ENCODE measurements around the gene ZNF292. TPM values are rescaled to one million over a fixed set of nuclear protein-coding genes. Genes with fewer than 3 reads are reported as not detected.
"Not testable (repeated sequence)": the region's sequence is repeated elsewhere in the genome, so short reads cannot be mapped to it uniquely, and the experiment has no call there.

The ZNF292 gene
- total RNA-seq, 1 donor from 2014 or later: 12.5 TPM

GRCh38 chr6:87122477-87122876 is 32.9 kb upstream of the ZNF292 start:
- DNase-seq (ENCODE audit: low read depth): no peak
- no peak overlapping the region for H3K4me3 ChIP-seq (ENCODE audit: low read depth, low read length)
- TF ChIP-seq CTCF (conservative IDR thresholded peaks at IDR 0.05; ENCODE audit: low read depth, low read length): no peak

GRCh38 chr6:87124074-87124473 is 31.3 kb upstream of the ZNF292 start:
- TF ChIP-seq CTCF (conservative IDR thresholded peaks at IDR 0.05; ENCODE audit: low read depth, low read length): no peak
- no peak overlapping the region for H3K4me3 ChIP-seq (ENCODE audit: low read depth, low read length)
- no peak for DNase-seq (ENCODE audit: low read depth)

GRCh38 chr6:87126501-87126900 is 28.9 kb upstream of the ZNF292 start:
- no peak for TF ChIP-seq CTCF (conservative IDR thresholded peaks at IDR 0.05; ENCODE audit: low read depth, low read length)
- no peak overlapping the region for H3K4me3 ChIP-seq (ENCODE audit: low read depth, low read length)
- no peak for DNase-seq (ENCODE audit: low read depth)

- H3K4me3 ChIP-seq (ENCODE audit: low read depth, low read length): no peak overlapping the region
- TF ChIP-seq CTCF (conservative IDR thresholded peaks at IDR 0.05; ENCODE audit: low read depth, low read length): no peak
- DNase-seq (ENCODE audit: low read depth): no peak
Measured at GRCh38 chr6:87127737-87128136, 27.6 kb upstream of the ZNF292 start.

- no peak for TF ChIP-seq CTCF (conservative IDR thresholded peaks at IDR 0.05; ENCODE audit: low read depth, low read length)
- H3K4me3 ChIP-seq (ENCODE audit: low read depth, low read length): no peak overlapping the region
- DNase-seq (ENCODE audit: low read depth): no peak
Measured at GRCh38 chr6:87136963-87137362, 18.4 kb upstream of the ZNF292 start.

GRCh38 chr6:87139236-87139635 is 16.1 kb upstream of the ZNF292 start:
- peak; percentile 81 for TF ChIP-seq CTCF (conservative IDR thresholded peaks at IDR 0.05; ENCODE audit: low read depth, low read length)
- no peak overlapping the region for H3K4me3 ChIP-seq (ENCODE audit: low read depth, low read length)
- no peak for DNase-seq (ENCODE audit: low read depth)

- H3K4me3 ChIP-seq (ENCODE audit: low read depth, low read length); DNase-seq (ENCODE audit: low read depth): not testable (repeated sequence)
Measured at GRCh38 chr6:87139927-87140326, 15.4 kb upstream of the ZNF292 start.

GRCh38 chr6:87146363-87146762 is 9.0 kb upstream of the ZNF292 start:
- no peak overlapping the region for H3K4me3 ChIP-seq (ENCODE audit: low read depth, low read length)
- no peak for TF ChIP-seq CTCF (conservative IDR thresholded peaks at IDR 0.05; ENCODE audit: low read depth, low read length)
- DNase-seq (ENCODE audit: low read depth): no peak
